PC-3 (cell line): ENCODE data around the gene ADRA2B. TPM values are rescaled to one million over a fixed set of nuclear protein-coding genes. Genes with fewer than 3 reads are reported as not detected.

Source experiments
- ATAC-seq: fragments of 200-7000 bp; cut with Tn5 transposase; 2 replicates; pipeline ENCODE4 v1.9.1; 2020; ENCODE audit warnings: mild to moderate bottlenecking, moderate library complexity
- BruUV-seq: library from RNA; stranded (reverse); fragments of 400-500 nt; replicated peaks from 2 replicates; lab custom pipeline; 2021; lab: Mats Ljungman, UMichigan
- CTCF ChIA-PET: fragments of 300-600 bp; sonication (Branson Sonifier 250); formaldehyde crosslinking; loops from one replicate; lab custom pipeline; 2022; ENCODE audit warnings: antibody characterized with exemption; lab: Charles Lee
- POLR2A ChIA-PET: fragments of 300-600 bp; sonication (Branson Sonifier 250); formaldehyde crosslinking; loops from one replicate; lab custom pipeline; 2022; ENCODE audit warnings: antibody characterized with exemption; ENCODE audit not compliant: unreplicated experiment; lab: Charles Lee
- DNase-seq: peaks from one replicate; pipeline ENCODE4 v3.0.0-alpha.2; 2015
- H2AFZ ChIP-seq: fragments of 300-600 bp; sonication (generic); 2 replicates; pipeline ENCODE4 v1.6.0; 2016; ENCODE audit warnings: antibody characterized with exemption, low read length
- H3F3A ChIP-seq: fragments of 300-600 bp; sonication (generic); one replicate; pipeline ENCODE4 v1.6.0; 2017; ENCODE audit warnings: antibody characterized with exemption, low read length, control low read depth, mild to moderate bottlenecking; ENCODE audit not compliant: unreplicated experiment
- H3K27ac ChIP-seq: fragments of 300-600 bp; sonication (generic); 2 replicates; pipeline ENCODE4 v1.5.1; 2016; ENCODE audit warnings: mild to moderate bottlenecking, low read length
- H3K27me3 ChIP-seq: fragments of 300-600 bp; sonication (generic); 2 replicates; pipeline ENCODE4 v1.6.1; 2016; ENCODE audit warnings: low read length, mixed read lengths
- H3K36me3 ChIP-seq: fragments of 300-600 bp; sonication (generic); 2 replicates; pipeline ENCODE4 v1.6.1; 2016; ENCODE audit warnings: low read depth, mixed run types, low read length, mixed read lengths
- H3K4me1 ChIP-seq: fragments of 300-600 bp; sonication (generic); 2 replicates; pipeline ENCODE4 v1.5.1; 2016; ENCODE audit warnings: low read length; ENCODE audit not compliant: insufficient read depth
- H3K4me2 ChIP-seq: fragments of 300-600 bp; sonication (generic); 2 replicates; pipeline ENCODE4 v1.6.0; 2016; ENCODE audit warnings: low read length
- H3K4me3 ChIP-seq: fragments of 300-600 bp; sonication (generic); 2 replicates; pipeline ENCODE4 v1.5.1; 2016; ENCODE audit warnings: mild to moderate bottlenecking, low read length, mixed read lengths
- H3K79me2 ChIP-seq: fragments of 300-600 bp; sonication (generic); 2 replicates; pipeline ENCODE4 v1.6.1; 2017; ENCODE audit warnings: low read length, mixed read lengths
- H3K9ac ChIP-seq: fragments of 300-600 bp; sonication (generic); 2 replicates; pipeline ENCODE4 v1.6.0; 2016; ENCODE audit warnings: mild to moderate bottlenecking, low read length
- H3K9me2 ChIP-seq: fragments of 300-600 bp; sonication (generic); replicated peaks from 2 replicates; pipeline ENCODE4 v1.6.1; 2016; ENCODE audit warnings: mixed run types, low read length, mixed read lengths
- H3K9me3 ChIP-seq: fragments of 300-600 bp; sonication (generic); 2 replicates; pipeline ENCODE4 v1.6.1; 2016; ENCODE audit warnings: low read length, mixed read lengths
- H4K20me1 ChIP-seq: fragments of 300-600 bp; sonication (generic); 2 replicates; pipeline ENCODE4 v1.6.1; 2016; ENCODE audit warnings: low read length, mixed read lengths
- CTCF ChIP-seq: fragments of 300-600 bp; sonication (generic); conservative IDR thresholded peaks from 2 replicates; pipeline ENCODE4 v1.5.1; 2017; ENCODE audit warnings: antibody characterized with exemption, low read depth, mild to moderate bottlenecking, low read length
- EZH2 ChIP-seq: fragments of 300-600 bp; sonication (generic); IDR thresholded peaks from one replicate; pipeline ENCODE4 v1.6.1; 2017; ENCODE audit warnings: antibody characterized with exemption, mild to moderate bottlenecking, low read length; ENCODE audit not compliant: unreplicated experiment
- EZH2phosphoT487 ChIP-seq: fragments of 300-600 bp; sonication (generic); IDR thresholded peaks from 2 replicates; pipeline ENCODE4 v1.6.1; 2018; ENCODE audit warnings: mild to moderate bottlenecking, antibody characterized with exemption, low read length, borderline replicate concordance
- intact Hi-C: fragments of 100-400 bp; cut with micrococcal nuclease; formaldehyde crosslinking; loops from 2 replicates; pipeline ENCODE4 v1.9.0; 2023
- total RNA-seq: library from RNA; depleted of rRNA; stranded (reverse); fragments of >200 nt; gene quantifications from 2 replicates; pipeline ENCODE4 v1.2.3, GENCODE V29; 2014

The ADRA2B gene
- total RNA-seq, 1 experiment from 2014 or later: not detected

- Histone ChIP-seq H3K9me2 (no peaks in the 10 kb centered on the region), H3K4me2 (no peak overlapping the region), H3K27me3 (no peaks in the 10 kb centered on the region), H3F3A (no peaks in the 10 kb centered on the region), H3K79me2 (no peaks in the 10 kb centered on the region), H3K36me3 (no peaks in the 10 kb centered on the region), H3K4me3 (no peak overlapping the region), H3K4me1 (no peaks in the 10 kb centered on the region), H4K20me1 (no peaks in the 10 kb centered on the region), H2AFZ (no peak overlapping the region), H3K9ac (no peak overlapping the region), H3K9me3 (no peaks in the 10 kb centered on the region), H3K27ac (no peak overlapping the region)
- CTCF ChIA-PET: no interaction called here
- intact Hi-C loops: no loop called here
- BruUV-seq: no TSS peak
- DNase-seq: no peak
- ATAC-seq: no peak
- POLR2A ChIA-PET: no interaction called here
- no peak for TF ChIP-seq EZH2phosphoT487
- no peak for TF ChIP-seq CTCF
- TF ChIP-seq EZH2: no peak
Measured at GRCh38 chr2:96099861-96100798, 16.2 kb downstream of the ADRA2B start.

- POLR2A ChIA-PET: no interaction called here
- ATAC-seq: no peak
- H3K27ac ChIP-seq: no peak overlapping the region
- no peak overlapping the region for H2AFZ ChIP-seq
- no peaks in the 10 kb centered on the region for H3K9me2 ChIP-seq
- H3K9ac ChIP-seq: no peak overlapping the region
- TF ChIP-seq CTCF: no peak
- no peak for TF ChIP-seq EZH2phosphoT487
- TF ChIP-seq EZH2: no peak
- H4K20me1 ChIP-seq: no peaks in the 10 kb centered on the region
- H3K27me3 ChIP-seq: no peaks in the 10 kb centered on the region
- no peak overlapping the region for H3K4me3 ChIP-seq
- CTCF ChIA-PET: no interaction called here
- H3K4me2 ChIP-seq: no peak overlapping the region
- intact Hi-C loops: no loop called here
- BruUV-seq: no TSS peak
- no peak for DNase-seq
- no peaks in the 10 kb centered on the region for H3K4me1 ChIP-seq
- no peaks in the 10 kb centered on the region for H3K36me3 ChIP-seq
- H3K9me3 ChIP-seq: no peaks in the 10 kb centered on the region
- H3K79me2 ChIP-seq: no peaks in the 10 kb centered on the region
- no peaks in the 10 kb centered on the region for H3F3A ChIP-seq
Measured at GRCh38 chr2:96098900-96099590, 17.3 kb downstream of the ADRA2B start.
